HG02623 (cell line): Measurements from ENCODE around the gene C11orf65.

Experiments used
- ATAC-seq: cut with Tn5 transposase; IDR thresholded peaks from one replicate; pipeline ENCODE4 v1.9.1; 2021; ENCODE audit warnings: moderate library complexity; ENCODE audit not compliant: unreplicated experiment

Gene C11orf65, protein sequence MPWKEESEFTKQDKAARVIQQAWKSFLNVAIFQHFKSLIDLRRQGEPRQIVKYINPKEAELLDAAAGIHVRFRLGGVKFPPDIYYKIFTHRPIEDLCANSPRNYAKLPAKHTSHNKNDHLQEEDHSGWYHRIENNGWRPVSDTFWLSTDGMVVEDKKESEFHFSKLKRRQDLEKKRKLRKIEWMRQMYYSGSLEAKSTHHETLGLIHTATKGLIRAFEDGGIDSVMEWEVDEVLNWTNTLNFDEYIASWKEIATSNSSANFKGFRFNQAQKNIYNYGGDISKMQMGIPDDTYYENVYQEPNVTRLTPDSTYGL

DNA sequence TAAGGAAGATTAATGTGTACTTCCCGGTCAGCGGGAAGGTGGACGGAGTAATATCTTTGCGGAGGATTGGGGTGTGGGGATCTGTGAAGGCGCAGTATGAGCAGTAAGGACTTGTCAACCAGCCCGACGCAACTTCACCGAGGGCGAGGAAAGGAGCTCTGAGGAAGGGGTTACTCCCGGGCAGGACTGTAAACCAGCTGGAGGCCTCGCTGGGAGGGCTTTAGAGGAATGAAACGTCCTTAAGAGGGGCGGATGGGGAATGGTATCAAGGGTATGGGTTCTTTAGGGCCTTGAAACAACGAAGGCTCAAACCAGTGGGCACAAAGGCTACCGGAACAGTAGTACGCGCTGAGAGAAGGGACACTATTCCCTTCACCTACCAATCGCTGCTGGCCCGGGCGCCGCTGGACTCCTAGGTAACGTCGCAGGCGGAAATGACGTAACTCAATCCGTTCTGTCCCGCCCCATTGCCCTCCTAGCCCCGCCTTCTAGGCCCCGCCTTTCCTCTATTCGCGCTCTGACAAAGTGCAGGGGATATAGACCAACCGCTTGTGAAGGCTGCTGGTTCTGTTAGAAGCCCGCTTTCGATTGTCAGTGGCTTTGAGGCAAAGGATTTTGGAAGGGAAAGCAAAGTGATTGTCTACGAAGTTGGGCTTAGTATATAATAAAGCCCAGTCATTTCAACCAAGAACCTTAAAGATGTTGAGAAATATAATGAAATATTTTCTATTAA is at the start of gene C11orf65:
Gene C11orf65 (minus strand): TSS at position 439 of the 733 bp plus-strand sequence. CDS start 5,970 bp downstream, outside the sequence.
- peak; percentile 99 for ATAC-seq

DNA sequence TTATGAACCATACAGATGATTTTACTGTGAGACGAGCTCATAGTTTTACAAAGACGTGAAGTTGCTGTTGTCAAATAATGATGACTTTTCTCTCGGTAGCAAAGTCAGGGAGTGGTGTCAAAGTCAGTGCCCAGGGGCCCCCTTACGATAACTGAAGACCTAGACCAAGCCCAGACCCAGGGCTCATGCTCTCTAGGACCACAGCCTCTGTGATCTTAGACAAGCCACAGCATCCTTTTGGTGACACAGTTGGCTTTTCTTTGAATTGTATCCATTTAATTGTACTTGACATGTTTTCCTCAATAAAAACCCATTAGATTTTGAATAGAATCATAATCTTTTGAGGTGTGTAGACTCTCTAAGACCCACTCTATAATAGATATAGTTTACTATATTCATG is 48.8 kb upstream of the C11orf65 start:
- no peak for ATAC-seq

GRCh38 chr11:108512708-108513107 is 45.4 kb upstream of the C11orf65 start:
- no peak for ATAC-seq

DNA sequence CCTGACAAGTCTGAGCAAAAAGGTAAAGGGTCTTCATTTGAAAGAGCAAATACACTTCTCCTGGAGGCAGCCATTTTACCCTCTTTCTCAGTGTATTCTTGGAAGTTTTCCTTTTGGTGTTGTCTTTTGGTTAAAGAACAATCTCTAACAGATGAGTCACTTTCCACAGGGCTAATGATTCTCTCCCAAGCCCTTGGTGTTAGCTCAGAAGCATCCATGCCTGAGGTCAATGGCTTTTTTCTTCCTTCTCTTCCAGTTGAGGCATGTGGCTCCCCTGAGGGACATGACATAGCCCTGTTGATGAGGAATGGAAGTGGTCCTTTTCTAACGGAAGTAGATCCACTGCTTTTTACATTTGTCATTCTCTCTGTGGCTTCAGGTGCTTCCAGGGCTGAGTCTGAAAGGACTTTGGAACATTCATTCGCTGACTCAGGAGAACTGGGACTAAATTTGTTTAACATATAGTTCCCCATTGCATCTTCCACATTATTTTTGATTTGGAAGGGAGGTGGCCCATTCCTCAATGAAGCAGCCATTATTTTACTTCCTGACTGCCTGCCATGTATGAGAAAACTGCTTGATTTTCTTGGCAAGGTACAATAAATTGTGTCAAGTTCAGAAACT is 44.6 kb upstream of the C11orf65 start:
- ATAC-seq = no peak

- no peak for ATAC-seq
Observed at GRCh38 chr11:108508653-108509593, 41.6 kb upstream of the C11orf65 start.

DNA sequence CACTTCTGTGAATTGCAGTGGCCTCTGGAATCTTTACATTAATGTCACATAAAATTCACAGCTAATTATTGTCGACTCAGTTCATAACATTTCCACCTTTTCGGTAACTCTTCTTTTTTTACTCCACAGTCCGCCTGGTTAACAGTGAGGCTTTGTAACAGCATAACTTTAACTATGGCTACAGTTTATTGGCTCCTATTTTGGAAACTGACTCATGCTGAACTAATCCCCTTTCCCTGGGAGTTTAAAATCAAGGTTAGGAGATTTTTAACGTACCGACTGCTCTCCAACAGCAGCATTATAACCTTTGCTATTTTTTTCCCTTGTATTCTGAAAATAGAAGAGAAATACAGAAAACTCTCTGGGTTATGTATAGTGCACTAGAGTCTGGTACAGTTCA is 34.1 kb upstream of the C11orf65 start:
- no peak for ATAC-seq

- no peak for ATAC-seq
Observed at GRCh38 chr11:108500721-108501120, 33.4 kb upstream of the C11orf65 start.

- ATAC-seq = no peak
Observed at GRCh38 chr11:108500169-108500568, 32.8 kb upstream of the C11orf65 start.

GRCh38 chr11:108498816-108499408 is 31.6 kb upstream of the C11orf65 start:
- no peak for ATAC-seq

DNA sequence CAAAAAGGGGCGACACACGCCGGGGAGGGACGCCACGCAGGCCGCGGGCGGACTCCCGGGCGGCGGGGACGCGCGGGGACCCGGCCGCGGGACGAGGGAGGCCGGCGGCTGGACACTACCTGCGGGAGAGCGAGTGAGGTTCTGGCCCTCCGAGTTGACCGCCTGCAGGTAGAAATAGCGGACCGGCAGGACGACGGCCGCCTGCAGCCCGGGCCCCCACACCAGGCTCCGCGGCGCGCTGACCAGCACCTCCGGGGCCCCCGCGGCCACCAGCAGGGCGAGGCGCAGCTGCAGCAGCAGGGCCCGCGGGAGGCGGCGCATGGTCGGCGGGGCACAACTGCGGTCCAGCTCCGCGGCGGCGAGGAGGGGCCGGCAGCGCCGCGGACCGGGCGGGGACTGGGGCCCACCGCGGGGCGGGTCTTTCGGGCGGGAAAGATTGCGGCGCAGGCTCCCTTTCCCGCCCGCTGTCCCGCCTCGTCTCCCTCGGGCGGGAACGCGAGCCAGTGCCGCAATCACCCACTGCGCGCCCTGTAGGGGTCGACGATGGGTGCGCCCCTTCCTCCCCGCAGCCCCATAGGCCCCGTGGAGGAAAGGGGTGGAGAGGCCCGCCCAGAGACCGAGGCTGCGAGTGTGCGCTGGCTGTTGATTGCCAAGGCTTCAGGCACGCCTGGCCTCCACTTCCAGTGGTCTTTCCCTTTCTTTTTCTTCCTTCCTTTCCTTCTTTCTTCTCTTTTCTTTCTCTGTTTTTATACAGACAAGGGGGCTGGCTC is 30.9 kb upstream of the C11orf65 start, which contains the start of gene POGLUT3:
Gene POGLUT3 (minus strand): TSS at position 339 of the 770 bp plus-strand sequence. CDS start 18 bp downstream, at position 321.
- peak; percentile 61 for ATAC-seq

- peak; percentile 51 for ATAC-seq
Observed at GRCh38 chr11:108497317-108498045, 30.2 kb upstream of the C11orf65 start.

- ATAC-seq = no peak
Observed at GRCh38 chr11:108496643-108497256, 29.4 kb upstream of the C11orf65 start.

GRCh38 chr11:108495326-108495725 is 28.0 kb upstream of the C11orf65 start:
- ATAC-seq = no peak

- ATAC-seq = no peak
Observed at GRCh38 chr11:108494182-108494581, 26.9 kb upstream of the C11orf65 start.

DNA sequence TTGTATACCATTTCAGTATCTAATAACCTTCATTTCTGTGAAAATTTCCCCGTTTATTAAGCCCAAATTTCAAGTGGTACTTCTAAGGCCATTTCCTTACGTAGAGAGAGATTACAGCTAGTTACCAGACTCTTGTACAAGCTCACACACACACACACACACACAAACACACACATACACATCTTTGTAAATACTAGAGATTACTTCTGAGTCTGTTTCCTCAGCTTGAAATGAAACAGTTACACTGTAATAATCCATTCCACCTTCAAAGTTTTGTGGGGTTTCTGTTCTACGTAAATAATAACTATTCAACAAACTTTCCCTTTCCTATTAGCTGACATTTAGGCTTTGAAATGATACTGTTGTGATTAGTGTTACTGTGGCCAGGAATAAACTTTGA is 24.6 kb upstream of the C11orf65 start:
- ATAC-seq = no peak

DNA sequence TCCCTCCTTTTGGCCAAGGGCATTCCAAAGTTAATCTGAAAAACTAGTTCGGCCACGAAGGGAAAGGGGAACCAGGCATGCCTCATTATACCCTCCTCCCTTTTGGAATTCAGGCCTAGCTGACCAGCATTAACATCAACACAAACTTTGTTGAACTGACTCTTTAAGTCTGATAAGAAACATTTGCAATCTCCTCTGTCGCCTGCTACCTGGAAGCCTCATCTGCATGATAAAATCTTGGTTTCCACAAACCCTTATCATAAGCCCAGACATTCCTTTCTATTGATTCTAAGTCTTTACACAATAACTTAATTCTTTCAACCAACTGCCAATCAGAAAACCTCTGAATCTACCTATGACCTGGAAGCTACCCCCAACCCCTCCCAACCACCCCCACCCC is 19.5 kb upstream of the C11orf65 start:
- no peak for ATAC-seq

DNA sequence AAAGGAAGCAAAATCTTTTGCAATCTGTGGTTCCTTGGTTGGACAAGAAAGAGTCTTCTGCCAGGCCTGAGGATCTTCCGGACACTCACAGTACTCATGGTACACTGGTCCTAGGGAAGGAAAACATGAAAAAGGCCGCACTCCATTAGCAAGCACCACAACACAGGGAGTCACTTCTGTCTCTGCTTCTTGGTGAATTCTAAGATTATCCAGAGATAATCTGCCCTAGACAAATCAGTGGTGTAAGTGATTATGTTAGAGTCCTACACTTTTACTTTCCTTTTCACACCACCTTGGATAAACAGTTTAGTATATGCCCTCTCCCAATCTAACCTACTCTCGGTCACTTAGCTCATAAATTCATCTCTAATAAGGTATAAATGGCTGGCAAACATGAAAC is 19.0 kb upstream of the C11orf65 start:
- no peak for ATAC-seq

DNA sequence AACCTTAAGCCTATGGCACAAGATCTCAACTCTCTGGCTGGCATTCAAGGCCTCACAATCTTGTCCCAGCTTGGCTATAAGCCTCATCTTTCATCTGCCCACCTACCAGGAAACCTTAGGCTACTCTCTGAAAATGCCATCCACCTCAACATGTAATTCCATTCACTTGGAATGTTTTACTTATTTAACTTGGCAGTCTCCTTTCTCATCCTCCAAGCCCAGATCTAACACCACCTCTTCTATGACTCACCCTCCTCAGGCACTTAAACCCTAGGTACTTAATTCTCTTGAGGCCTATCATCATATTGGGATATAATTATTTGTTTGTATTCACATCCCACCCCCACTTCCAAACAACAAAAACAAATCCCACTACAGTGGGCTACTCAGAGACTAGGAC is 15.8 kb upstream of the C11orf65 start:
- ATAC-seq = no peak
